NCI-H226 (cell line): ENCODE data around the gene NOL4L.

Experiments used
- DNase-seq: peaks from one replicate; pipeline ENCODE4 v3.0.0-alpha.2; 2015

Gene NOL4L

GRCh38 chr20:32400476-32400875 lies 184.7 kb downstream of the NOL4L start:
- DNase-seq, result no peak

DNA sequence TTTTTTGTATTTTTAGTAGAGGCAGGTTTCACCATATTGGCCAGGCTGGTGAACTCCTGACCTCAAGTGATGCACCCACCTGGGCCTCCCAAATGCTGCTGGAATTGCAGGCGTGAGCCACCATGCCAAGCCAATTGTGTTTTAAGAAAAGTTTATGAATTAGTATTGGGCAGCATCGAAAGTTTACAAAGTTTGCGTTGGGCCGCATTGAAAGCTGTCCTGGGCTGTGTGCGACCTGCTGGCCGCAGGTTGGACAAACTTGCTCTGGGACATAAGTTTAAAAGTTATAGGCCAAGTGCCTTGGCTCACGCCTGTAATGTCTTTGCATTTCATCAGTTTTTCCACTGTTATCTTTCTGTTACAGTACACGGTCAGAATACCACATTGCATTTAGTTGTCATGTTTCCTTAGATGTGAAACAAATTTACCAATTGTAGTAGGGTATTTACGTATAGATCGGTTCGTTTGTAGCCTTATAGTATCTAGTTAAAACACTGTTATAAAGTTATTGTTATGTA lies 187.5 kb downstream of the NOL4L start:
- DNase-seq, result no peak

DNA sequence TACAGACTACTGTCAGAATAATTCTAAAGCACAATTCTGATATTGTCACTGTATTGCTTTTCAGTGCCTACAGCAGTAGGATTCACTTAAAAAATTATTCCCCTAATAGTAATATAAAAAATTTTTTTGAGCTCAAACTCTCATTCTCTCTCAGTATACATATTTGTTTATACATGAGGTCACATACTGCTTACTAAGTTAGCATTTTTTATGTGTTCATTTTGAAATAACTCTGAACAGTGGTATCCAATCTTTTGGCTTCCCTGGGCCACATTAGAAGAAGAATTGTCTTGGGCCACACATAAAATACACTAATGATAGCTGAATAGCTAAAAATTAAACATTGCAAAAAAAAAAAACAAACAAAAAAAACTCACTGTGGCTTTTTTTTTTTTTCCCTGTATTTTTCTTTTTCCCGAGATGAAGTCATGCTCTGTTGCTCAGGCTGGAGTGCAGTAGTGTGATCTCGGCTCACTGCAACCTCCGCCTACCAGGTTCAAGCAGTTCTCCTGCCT lies 188.4 kb downstream of the NOL4L start:
- DNase-seq, result no peak

GRCh38 chr20:32395066-32395465 lies 190.1 kb downstream of the NOL4L start:
- DNase-seq, result no peak
